Tibial artery (tissue), 4 donors: ENCODE measurements around the gene HDAC11.

ENCODE experiments used
- DNase-seq, 2 donors: peaks; one replicate each; pipeline ENCODE4 v3.0.0-alpha.2; 2019
- H3K27ac ChIP-seq, 2 donors: fragments of 200-600 bp; sonication (generic) in 1 of 2; 1 replicate in 1 of 2; 2 replicates in 1 of 2; pipeline ENCODE4 v1.5.1; 2018 to 2019; ENCODE audit warnings: mild to moderate bottlenecking in 1 of 2
- H3K27me3 ChIP-seq, 2 donors: fragments of 200-600 bp; sonication (generic) in 1 of 2; one replicate each; pipeline versions ENCODE4 v1.5.1 to v1.6.0; 2016 to 2019
- H3K36me3 ChIP-seq, 3 donors: fragments of 200-600 bp; sonication (generic) in 2 of 3; one replicate each; pipeline ENCODE4 v1.5.1; 2016 to 2019; ENCODE audit warnings: mild to moderate bottlenecking in 2 of 3
- H3K4me1 ChIP-seq, 4 donors: fragments of 200-600 bp; sonication (generic) in 2 of 4; 1 replicate in 3 of 4; 2 replicates in 1 of 4; pipeline ENCODE4 v1.5.1; 2016 to 2019
- H3K4me3 ChIP-seq, 2 donors: fragments of 200-600 bp; sonication (generic) in 1 of 2; 1 replicate in 1 of 2; 2 replicates in 1 of 2; pipeline ENCODE4 v1.5.1; 2018 to 2019; ENCODE audit warnings: mild to moderate bottlenecking in 2 of 2
- H3K9me3 ChIP-seq, 3 donors: fragments of 200-600 bp; sonication (generic) in 1 of 3; one replicate each; pipeline ENCODE4 v1.5.1; 2016 to 2019
- CTCF ChIP-seq, 2 experiments: fragments of 200-600 bp in 1 of 2; fragments of 450-650 bp in 1 of 2; IDR thresholded peaks; one replicate each; pipeline ENCODE4 v1.5.1; 2017 to 2019; ENCODE audit warnings: antibody characterized with exemption in 2 of 2, mild to moderate bottlenecking in 1 of 2, moderate library complexity in 1 of 2
- intact Hi-C: fragments of 100-400 bp; cut with DNase I; formaldehyde crosslinking; loops from one replicate; pipeline ENCODE4 v1.15.0; 2023; ENCODE audit warnings: low total_unique reads

HDAC11 gene

GRCh38 chr3:13526626-13526949, 46.5 kb downstream of the HDAC11 start:
- Histone ChIP-seq H3K4me3 (no peak overlapping the region), H3K27ac (peak overlapping the region in 1 of 2 donors; percentile 19), H3K9me3 (no peaks in the 10 kb centered on the region), H3K27me3 (peaks cover 0 to 3% of the 10 kb centered on the region in 2 donors), H3K36me3 (no peaks in the 10 kb centered on the region), H3K4me1 (peaks cover 0 to 7% (median 0%) of the 10 kb centered on the region in 4 donors)
- intact Hi-C loops = no loop called here
- no peak for TF ChIP-seq CTCF (IDR thresholded peaks at IDR 0.05)
- no peak for DNase-seq

GRCh38 chr3:13528217-13528867, 48.2 kb downstream of the HDAC11 start:
- no peaks in the 10 kb centered on the region for H3K9me3 ChIP-seq
- H3K4me3 ChIP-seq = no peak overlapping the region
- peaks cover 0 to 12% (median 0%) of the 10 kb centered on the region in 4 donors for H3K4me1 ChIP-seq
- peaks cover 0 to 3% of the 10 kb centered on the region in 2 donors for H3K27me3 ChIP-seq
- DNase-seq = no peak
- no peak for TF ChIP-seq CTCF (IDR thresholded peaks at IDR 0.05)
- no peaks in the 10 kb centered on the region for H3K36me3 ChIP-seq
- intact Hi-C loops = no loop called here
- H3K27ac ChIP-seq = no peak overlapping the region

- H3K27me3 ChIP-seq = peaks cover 0 to 3% of the 10 kb centered on the region in 2 donors
- no peak overlapping the region for H3K27ac ChIP-seq
- H3K36me3 ChIP-seq = no peaks in the 10 kb centered on the region
- no peak for TF ChIP-seq CTCF (IDR thresholded peaks at IDR 0.05)
- intact Hi-C loops = no loop called here
- no peaks in the 10 kb centered on the region for H3K9me3 ChIP-seq
- no peak for DNase-seq
- H3K4me1 ChIP-seq = peaks cover 0 to 16% (median 0%) of the 10 kb centered on the region in 4 donors
- H3K4me3 ChIP-seq = no peak overlapping the region
Observed at GRCh38 chr3:13529196-13530112, 49.3 kb downstream of the HDAC11 start.

- no peak for TF ChIP-seq CTCF (IDR thresholded peaks at IDR 0.05)
- peaks cover 0 to 16% (median 0%) of the 10 kb centered on the region in 4 donors for H3K4me1 ChIP-seq
- no peaks in the 10 kb centered on the region for H3K9me3 ChIP-seq
- H3K27ac ChIP-seq = no peak overlapping the region
- no peak for DNase-seq
- no peak overlapping the region for H3K4me3 ChIP-seq
- no peaks in the 10 kb centered on the region for H3K36me3 ChIP-seq
- intact Hi-C loops = no loop called here
- H3K27me3 ChIP-seq = peaks cover 0 to 3% of the 10 kb centered on the region in 2 donors
Observed at GRCh38 chr3:13530241-13531009, 50.3 kb downstream of the HDAC11 start.

DNA sequence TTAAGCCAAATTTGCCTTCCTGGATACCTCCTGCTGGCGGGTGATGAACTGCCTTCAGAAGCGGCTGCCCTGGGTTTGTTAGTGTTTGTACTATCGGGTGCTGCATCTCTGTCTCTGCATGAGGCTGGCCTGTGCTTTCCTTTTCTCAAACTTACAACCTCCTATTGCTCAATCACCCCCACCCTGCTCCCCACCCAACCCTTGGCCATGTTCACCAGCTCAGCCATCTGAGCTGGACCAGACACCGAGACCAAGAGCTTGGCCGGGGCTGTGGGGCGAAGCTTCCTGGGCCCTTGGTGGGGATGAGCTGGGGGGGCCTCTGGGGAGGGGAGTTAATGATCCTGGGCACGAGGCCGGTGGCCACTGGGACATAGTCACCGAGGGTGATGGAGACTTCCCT, 52.0 kb downstream of the HDAC11 start:
- Histone ChIP-seq H3K27me3 (peaks cover 0 to 3% of the 10 kb centered on the region in 2 donors), H3K27ac (peak overlapping the region in 1 of 2 donors; percentile 41), H3K9me3 (no peaks in the 10 kb centered on the region), H3K4me1 (peaks cover 0 to 19% (median 6%) of the 10 kb centered on the region in 4 donors), H3K4me3 (no peak overlapping the region), H3K36me3 (no peaks in the 10 kb centered on the region)
- intact Hi-C loops = no loop called here
- peak; percentile 75 for DNase-seq
- TF ChIP-seq CTCF (IDR thresholded peaks at IDR 0.05) = no peak
